SK-N-SH (cell line): ENCODE measurements around the gene WDR53.

Experiments used
- EP300 ChIP-seq, 2 experiments: IDR thresholded peaks; 2 replicates each; pipeline versions ENCODE4 v1.4.0 to v1.6.1; 2012; ENCODE audit warnings: borderline replicate concordance in 1 of 2, low read depth in 1 of 2, low read length in 1 of 2
- EZH2phosphoT487 ChIP-seq: fragments of 200-600 bp; sonication (generic); IDR thresholded peaks from 2 replicates; pipeline ENCODE4 v1.6.1; 2017; ENCODE audit warnings: low read depth, mixed run types, mild to moderate bottlenecking, antibody characterized with exemption, moderate library complexity, borderline replicate concordance
- GABPA ChIP-seq: IDR thresholded peaks from 2 replicates; pipeline ENCODE4 v1.4.0; 2012; ENCODE audit warnings: low read depth, mild to moderate bottlenecking
- NRF1 ChIP-seq: IDR thresholded peaks from 2 replicates; pipeline ENCODE4 v1.6.1; 2012; ENCODE audit warnings: low read depth, mild to moderate bottlenecking, low read length
- RAD21 ChIP-seq: IDR thresholded peaks from 2 replicates; pipeline ENCODE4 v1.6.1; 2012; ENCODE audit warnings: mild to moderate bottlenecking, low read length
- RFX5 ChIP-seq: IDR thresholded peaks from 2 replicates; pipeline ENCODE4 v1.6.1; 2012; ENCODE audit warnings: mild to moderate bottlenecking, improper control_type of control experiment, low read length
- SIN3A ChIP-seq: IDR thresholded peaks from 2 replicates; pipeline ENCODE4 v1.6.1; 2012; ENCODE audit warnings: low read depth, mild to moderate bottlenecking, low read length, moderate library complexity, borderline replicate concordance
- YY1 ChIP-seq: IDR thresholded peaks from 2 replicates; pipeline ENCODE4 v1.4.0; 2012; ENCODE audit warnings: low read depth, mild to moderate bottlenecking
- TF ChIP-seq, protein P1 (sequence below): IDR thresholded peaks from 2 replicates; pipeline ENCODE4 v1.6.1; 2012; ENCODE audit warnings: mild to moderate bottlenecking, low read depth, low read length, moderate library complexity
- TF ChIP-seq, protein P2 (sequence below): fragments of 200-600 bp; sonication (generic); IDR thresholded peaks from 2 replicates; pipeline ENCODE4 v1.6.1; 2017; ENCODE audit warnings: antibody characterized with exemption, mild to moderate bottlenecking, moderate library complexity
- TF ChIP-seq, protein P3 (sequence below): fragments of 150-350 bp; IDR thresholded peaks from 2 replicates; pipeline ENCODE4 v1.6.1; 2016; ENCODE audit warnings: mild to moderate bottlenecking, low read depth, low read length

DNA sequence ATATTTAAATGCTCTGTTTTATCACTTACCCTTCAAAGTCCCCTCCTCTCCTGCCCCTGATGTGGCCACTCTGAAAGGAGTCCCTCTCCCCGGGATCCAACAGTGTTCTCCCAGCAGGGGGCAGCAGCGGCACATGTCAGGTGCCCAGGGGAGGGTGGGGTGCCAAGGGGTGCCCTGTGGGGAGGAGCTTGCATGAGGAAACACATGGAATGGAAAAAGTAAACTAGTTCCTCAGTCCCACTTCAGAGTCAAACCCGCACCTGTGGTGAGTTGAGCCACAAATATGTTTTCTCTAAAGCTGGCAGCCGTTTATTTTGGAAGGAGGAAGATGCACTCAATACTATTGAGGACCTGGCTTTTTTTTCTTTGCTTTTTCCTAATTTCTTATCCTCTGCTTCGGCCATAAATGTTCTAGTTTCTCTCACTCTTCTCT, 41.0 kb upstream of the WDR53 start:
- TF ChIP-seq NRF1 (no peak), SIN3A (no peak), EZH2phosphoT487 (no peak), YY1 (no peak), RFX5 (no peak), EP300 (IDR thresholded peaks at IDR 0.05; ENCODE audit: borderline replicate concordance in 1 of 2, low read depth in 1 of 2, low read length in 1 of 2) (no peak), GABPA (no peak), RAD21 (peak; percentile 90)
- TF ChIP-seq, protein P1, sequence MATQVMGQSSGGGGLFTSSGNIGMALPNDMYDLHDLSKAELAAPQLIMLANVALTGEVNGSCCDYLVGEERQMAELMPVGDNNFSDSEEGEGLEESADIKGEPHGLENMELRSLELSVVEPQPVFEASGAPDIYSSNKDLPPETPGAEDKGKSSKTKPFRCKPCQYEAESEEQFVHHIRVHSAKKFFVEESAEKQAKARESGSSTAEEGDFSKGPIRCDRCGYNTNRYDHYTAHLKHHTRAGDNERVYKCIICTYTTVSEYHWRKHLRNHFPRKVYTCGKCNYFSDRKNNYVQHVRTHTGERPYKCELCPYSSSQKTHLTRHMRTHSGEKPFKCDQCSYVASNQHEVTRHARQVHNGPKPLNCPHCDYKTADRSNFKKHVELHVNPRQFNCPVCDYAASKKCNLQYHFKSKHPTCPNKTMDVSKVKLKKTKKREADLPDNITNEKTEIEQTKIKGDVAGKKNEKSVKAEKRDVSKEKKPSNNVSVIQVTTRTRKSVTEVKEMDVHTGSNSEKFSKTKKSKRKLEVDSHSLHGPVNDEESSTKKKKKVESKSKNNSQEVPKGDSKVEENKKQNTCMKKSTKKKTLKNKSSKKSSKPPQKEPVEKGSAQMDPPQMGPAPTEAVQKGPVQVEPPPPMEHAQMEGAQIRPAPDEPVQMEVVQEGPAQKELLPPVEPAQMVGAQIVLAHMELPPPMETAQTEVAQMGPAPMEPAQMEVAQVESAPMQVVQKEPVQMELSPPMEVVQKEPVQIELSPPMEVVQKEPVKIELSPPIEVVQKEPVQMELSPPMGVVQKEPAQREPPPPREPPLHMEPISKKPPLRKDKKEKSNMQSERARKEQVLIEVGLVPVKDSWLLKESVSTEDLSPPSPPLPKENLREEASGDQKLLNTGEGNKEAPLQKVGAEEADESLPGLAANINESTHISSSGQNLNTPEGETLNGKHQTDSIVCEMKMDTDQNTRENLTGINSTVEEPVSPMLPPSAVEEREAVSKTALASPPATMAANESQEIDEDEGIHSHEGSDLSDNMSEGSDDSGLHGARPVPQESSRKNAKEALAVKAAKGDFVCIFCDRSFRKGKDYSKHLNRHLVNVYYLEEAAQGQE, result no peak
- TF ChIP-seq, protein P2, sequence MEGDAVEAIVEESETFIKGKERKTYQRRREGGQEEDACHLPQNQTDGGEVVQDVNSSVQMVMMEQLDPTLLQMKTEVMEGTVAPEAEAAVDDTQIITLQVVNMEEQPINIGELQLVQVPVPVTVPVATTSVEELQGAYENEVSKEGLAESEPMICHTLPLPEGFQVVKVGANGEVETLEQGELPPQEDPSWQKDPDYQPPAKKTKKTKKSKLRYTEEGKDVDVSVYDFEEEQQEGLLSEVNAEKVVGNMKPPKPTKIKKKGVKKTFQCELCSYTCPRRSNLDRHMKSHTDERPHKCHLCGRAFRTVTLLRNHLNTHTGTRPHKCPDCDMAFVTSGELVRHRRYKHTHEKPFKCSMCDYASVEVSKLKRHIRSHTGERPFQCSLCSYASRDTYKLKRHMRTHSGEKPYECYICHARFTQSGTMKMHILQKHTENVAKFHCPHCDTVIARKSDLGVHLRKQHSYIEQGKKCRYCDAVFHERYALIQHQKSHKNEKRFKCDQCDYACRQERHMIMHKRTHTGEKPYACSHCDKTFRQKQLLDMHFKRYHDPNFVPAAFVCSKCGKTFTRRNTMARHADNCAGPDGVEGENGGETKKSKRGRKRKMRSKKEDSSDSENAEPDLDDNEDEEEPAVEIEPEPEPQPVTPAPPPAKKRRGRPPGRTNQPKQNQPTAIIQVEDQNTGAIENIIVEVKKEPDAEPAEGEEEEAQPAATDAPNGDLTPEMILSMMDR, result peak; percentile 85
- TF ChIP-seq, protein P3, sequence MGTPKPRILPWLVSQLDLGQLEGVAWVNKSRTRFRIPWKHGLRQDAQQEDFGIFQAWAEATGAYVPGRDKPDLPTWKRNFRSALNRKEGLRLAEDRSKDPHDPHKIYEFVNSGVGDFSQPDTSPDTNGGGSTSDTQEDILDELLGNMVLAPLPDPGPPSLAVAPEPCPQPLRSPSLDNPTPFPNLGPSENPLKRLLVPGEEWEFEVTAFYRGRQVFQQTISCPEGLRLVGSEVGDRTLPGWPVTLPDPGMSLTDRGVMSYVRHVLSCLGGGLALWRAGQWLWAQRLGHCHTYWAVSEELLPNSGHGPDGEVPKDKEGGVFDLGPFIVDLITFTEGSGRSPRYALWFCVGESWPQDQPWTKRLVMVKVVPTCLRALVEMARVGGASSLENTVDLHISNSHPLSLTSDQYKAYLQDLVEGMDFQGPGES, result no peak
